Measurements from ENCODE around the gene P2RX7. TPM values are rescaled to one million over a fixed set of nuclear protein-coding genes. Genes with fewer than 3 reads are reported as not detected.

The P2RX7 gene
- total RNA-seq, 1 donor from 2014 or later = 1.9 TPM

GRCh38 chr12:121112496-121112895 is 20.2 kb upstream of the P2RX7 start:
- TF ChIP-seq CTCF (conservative IDR thresholded peaks at IDR 0.05) = no peak
- H3K36me3 Mint-ChIP-seq = no peaks in the 10 kb centered on the region
- H3K4me3 Mint-ChIP-seq = no peak overlapping the region
- H3K27ac Mint-ChIP-seq = no peak overlapping the region
- no peak for DNase-seq (ENCODE audit: extremely low spot score, unreplicated experiment)
- no peaks in the 10 kb centered on the region for H3K9me3 Mint-ChIP-seq
- peaks cover 4% of the 10 kb centered on the region for H3K27me3 Mint-ChIP-seq
- H3K4me1 Mint-ChIP-seq (ENCODE audit: unreplicated experiment) = peaks cover 5% of the 10 kb centered on the region

DNA sequence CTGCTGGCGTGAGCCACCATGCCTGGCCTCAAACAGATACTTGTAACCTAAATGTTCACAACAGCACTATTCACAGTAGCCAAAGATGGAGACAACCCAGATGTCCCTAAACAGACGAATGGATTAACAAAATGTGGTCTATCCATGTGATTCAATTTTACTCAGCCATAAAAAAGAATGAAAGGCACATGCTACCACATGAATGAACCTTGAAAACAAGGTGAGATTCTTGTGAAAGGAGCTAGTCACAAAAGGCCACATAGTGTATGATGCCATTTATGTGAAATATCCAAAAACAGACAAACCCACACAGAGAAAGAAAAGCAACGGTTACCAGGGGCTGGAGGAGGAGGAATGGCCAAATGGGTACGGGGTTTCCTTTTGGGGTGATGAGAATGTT is 19.6 kb upstream of the P2RX7 start:
- Mint-ChIP-seq H3K27ac (no peak overlapping the region), H3K9me3 (no peaks in the 10 kb centered on the region), H3K27me3 (peaks cover 4% of the 10 kb centered on the region), H3K36me3 (no peaks in the 10 kb centered on the region), H3K4me3 (no peak overlapping the region), H3K4me1 (ENCODE audit: unreplicated experiment) (peaks cover 5% of the 10 kb centered on the region)
- no peak for TF ChIP-seq CTCF (conservative IDR thresholded peaks at IDR 0.05)
- DNase-seq (ENCODE audit: extremely low spot score, unreplicated experiment) = no peak

DNA sequence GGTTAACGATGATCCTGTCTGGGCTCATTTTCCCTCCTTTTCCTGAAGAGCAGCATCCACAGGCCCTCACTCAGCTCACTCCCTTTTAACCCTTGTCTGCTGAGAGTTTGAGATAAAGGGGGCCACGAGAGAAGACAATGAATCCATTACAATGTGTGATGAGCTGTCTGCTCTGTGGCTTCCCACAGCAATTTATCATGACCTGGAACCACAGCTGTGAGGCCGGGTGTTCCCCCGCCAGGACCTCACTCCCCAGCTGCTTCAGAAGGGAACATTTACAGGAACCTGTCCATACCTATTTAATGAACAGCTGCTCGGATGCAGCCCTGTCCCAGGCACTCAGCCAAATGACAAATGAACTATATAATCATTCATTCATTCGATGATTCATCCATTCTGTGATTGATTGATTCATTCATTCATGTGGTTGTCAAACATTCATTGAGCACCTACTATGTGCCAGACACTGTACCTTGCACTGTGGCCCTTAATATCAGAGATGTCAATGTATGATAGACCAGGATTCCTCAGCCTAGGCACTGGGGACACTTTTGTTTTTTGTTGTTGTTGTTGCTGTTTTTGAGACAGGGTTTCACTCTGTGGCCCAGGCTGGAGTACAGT is 18.5 kb upstream of the P2RX7 start:
- Mint-ChIP-seq H3K27ac (no peak overlapping the region), H3K4me1 (ENCODE audit: unreplicated experiment) (peaks cover 5% of the 10 kb centered on the region), H3K9me3 (no peaks in the 10 kb centered on the region), H3K4me3 (no peak overlapping the region), H3K36me3 (no peaks in the 10 kb centered on the region), H3K27me3 (peaks cover 7% of the 10 kb centered on the region)
- no peak for DNase-seq (ENCODE audit: extremely low spot score, unreplicated experiment)
- no peak for TF ChIP-seq CTCF (conservative IDR thresholded peaks at IDR 0.05)

DNA sequence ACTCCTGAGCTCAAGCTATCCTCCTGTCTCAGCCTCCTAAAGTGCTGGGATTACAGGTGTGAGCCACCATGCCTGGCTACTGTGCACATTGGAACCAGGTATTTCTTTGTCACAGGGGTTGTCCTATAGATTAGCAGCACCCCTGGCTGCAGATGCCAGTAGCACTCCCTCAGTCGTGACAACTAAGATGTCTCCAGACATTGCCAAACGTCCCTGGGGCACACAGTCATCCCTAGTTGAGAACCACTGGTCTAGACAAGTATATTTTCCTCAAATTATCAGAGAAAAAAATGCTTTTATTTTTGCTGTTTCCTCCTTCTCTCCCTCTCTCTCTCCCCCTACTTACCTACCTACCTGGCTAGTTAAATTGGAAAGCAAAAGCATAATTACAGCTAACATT is 17.9 kb upstream of the P2RX7 start:
- H3K4me3 Mint-ChIP-seq = no peak overlapping the region
- peaks cover 11% of the 10 kb centered on the region for H3K27me3 Mint-ChIP-seq
- no peaks in the 10 kb centered on the region for H3K9me3 Mint-ChIP-seq
- peaks cover 5% of the 10 kb centered on the region for H3K4me1 Mint-ChIP-seq (ENCODE audit: unreplicated experiment)
- TF ChIP-seq CTCF (conservative IDR thresholded peaks at IDR 0.05) = no peak
- no peak for DNase-seq (ENCODE audit: extremely low spot score, unreplicated experiment)
- H3K27ac Mint-ChIP-seq = no peak overlapping the region
- no peaks in the 10 kb centered on the region for H3K36me3 Mint-ChIP-seq

GRCh38 chr12:121115530-121115929 is 17.1 kb upstream of the P2RX7 start:
- no peaks in the 10 kb centered on the region for H3K36me3 Mint-ChIP-seq
- no peak overlapping the region for H3K27ac Mint-ChIP-seq
- peaks cover under 1% of the 10 kb centered on the region for H3K4me1 Mint-ChIP-seq (ENCODE audit: unreplicated experiment)
- no peaks in the 10 kb centered on the region for H3K9me3 Mint-ChIP-seq
- no peak overlapping the region for H3K4me3 Mint-ChIP-seq
- no peak for TF ChIP-seq CTCF (conservative IDR thresholded peaks at IDR 0.05)
- peaks cover 12% of the 10 kb centered on the region for H3K27me3 Mint-ChIP-seq
- no peak for DNase-seq (ENCODE audit: extremely low spot score, unreplicated experiment)
